Activated T-helper 2 cell treated with anti-CD3 and anti-CD28 coated beads, Interferon-gamma antibody, Interleukin-2, Interleukin-4, amounts not matched to agents 10 μg/mL and 5 μg/mL and 100 μg/mL, durations not matched to agents 14 hours and 24 hours and 36 hours (primary cell): ENCODE measurements around the gene WDR87. TPM values are rescaled to one million over a fixed set of nuclear protein-coding genes. Genes with fewer than 3 reads are reported as not detected.

Experiments used
- DNase-seq: peaks from one replicate; pipeline ENCODE4 v3.0.0; 2021; ENCODE audit warnings: low spot score
- H3K27ac Mint-ChIP-seq: one replicate; pipeline ENCODE4 v1.8.0; 2021; ENCODE audit warnings: mixed read lengths
- H3K27me3 Mint-ChIP-seq: one replicate; pipeline ENCODE4 v1.8.0; 2021; ENCODE audit warnings: low read depth, mixed read lengths
- H3K36me3 Mint-ChIP-seq: one replicate; pipeline ENCODE4 v1.8.0; 2021; ENCODE audit warnings: low read depth, mixed read lengths
- H3K4me1 Mint-ChIP-seq: one replicate; pipeline ENCODE4 v1.8.0; 2021; ENCODE audit warnings: low read depth, mixed read lengths
- H3K4me3 Mint-ChIP-seq: one replicate; pipeline ENCODE4 v1.8.0; 2021; ENCODE audit warnings: low read depth, mild to moderate bottlenecking, moderate library complexity, mixed read lengths
- H3K9me3 Mint-ChIP-seq: one replicate; pipeline ENCODE4 v1.8.0; 2021; ENCODE audit warnings: mixed read lengths
- intact Hi-C: fragments of 100-400 bp; cut with micrococcal nuclease; formaldehyde crosslinking; loops from one replicate; pipeline ENCODE4 v1.15.1; 2023
- total RNA-seq: library from RNA; stranded (reverse); gene quantifications from 2 replicates; pipeline ENCODE4 v1.2.3, GENCODE V29; 2022

Gene WDR87
- total RNA-seq, 1 donor from 2014 or later, result not detected

DNA sequence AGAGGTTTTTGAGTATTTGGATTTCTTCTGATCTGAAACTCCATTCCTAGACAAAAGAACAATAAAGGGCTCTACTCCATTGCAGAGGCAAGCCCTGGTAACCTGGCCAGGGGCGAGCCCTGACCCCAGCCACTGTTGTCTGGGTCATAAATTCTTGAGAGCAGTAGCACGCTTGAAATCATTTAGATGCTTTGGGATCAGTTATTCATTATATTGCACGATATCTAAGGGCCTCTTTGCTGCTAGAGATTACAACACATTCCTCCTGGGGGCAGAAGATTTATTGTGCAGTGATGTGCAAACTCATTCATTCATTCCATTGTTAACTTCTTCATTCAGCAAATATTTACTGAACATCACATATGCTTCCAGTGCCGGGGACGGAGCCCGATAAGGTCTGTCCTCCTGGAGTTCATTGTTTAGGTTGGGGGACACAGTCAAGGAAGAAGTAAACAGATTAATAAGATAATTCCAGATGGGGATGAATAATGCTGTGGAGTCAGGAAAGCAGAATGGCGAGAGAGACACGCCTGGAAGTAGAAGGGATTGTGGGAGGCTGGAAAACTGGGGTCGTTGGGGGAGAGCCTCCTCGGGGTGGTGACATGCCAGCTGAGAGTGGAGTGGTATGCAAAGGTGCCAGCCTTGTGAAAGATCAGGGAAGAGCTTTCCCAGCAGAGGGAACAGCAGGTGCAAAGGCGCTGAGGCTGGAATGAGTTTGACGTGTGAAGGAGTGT, 35.6 kb upstream of the WDR87 start:
- intact Hi-C loops, result no loop called here
- no peaks in the 10 kb centered on the region for H3K36me3 Mint-ChIP-seq
- H3K27ac Mint-ChIP-seq, result no peak overlapping the region
- H3K9me3 Mint-ChIP-seq, result peaks cover 4% of the 10 kb centered on the region
- no peak for DNase-seq
- H3K27me3 Mint-ChIP-seq, result no peaks in the 10 kb centered on the region
- no peak overlapping the region for H3K4me3 Mint-ChIP-seq
- no peaks in the 10 kb centered on the region for H3K4me1 Mint-ChIP-seq

DNA sequence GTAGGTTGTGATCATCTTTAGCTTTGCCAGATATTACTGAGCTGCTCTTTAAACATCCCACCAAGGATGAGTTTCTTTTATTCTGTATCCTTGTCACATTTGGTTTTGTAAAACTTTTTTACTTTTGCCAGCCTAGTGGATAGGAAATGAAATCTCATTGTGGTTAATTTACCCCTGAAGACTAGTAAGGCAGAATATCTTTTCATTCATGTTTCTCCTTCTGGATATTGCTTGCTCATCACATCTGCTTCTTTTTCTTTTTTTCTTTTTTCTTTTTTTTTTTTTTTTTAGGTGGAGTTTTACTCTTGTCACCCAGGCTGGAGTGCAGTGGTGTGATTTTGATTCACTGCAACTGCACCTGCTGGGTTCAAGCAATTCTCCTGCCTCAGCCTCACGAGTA, 32.0 kb upstream of the WDR87 start:
- H3K36me3 Mint-ChIP-seq, result no peaks in the 10 kb centered on the region
- no peak overlapping the region for H3K27ac Mint-ChIP-seq

DNA sequence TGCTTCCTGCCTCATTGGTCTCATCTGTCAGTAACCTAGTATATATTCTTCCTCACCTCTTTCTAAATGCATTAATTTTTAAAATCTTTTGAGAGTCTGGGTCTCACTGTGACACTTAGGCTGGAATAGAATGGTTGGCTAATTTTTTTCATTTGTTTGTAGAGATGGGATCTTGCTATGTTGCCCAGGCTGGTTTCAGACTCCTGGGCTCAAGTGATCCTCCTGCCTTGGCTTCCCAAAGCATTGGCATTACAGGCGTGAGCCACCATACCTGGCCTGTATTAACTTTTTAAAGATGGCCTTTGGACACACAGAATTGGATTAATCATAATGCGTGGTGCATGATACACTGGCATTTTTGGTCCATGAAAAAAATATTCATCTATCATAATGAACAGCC, 30.5 kb upstream of the WDR87 start:
- no peak for DNase-seq
- Mint-ChIP-seq H3K27me3 (no peaks in the 10 kb centered on the region), H3K4me3 (no peak overlapping the region), H3K9me3 (peaks cover 23% of the 10 kb centered on the region), H3K4me1 (no peaks in the 10 kb centered on the region), H3K27ac (no peak overlapping the region), H3K36me3 (no peaks in the 10 kb centered on the region)
- intact Hi-C loops, result no loop called here

More for the DNA sequence above, 32.0 kb upstream of the WDR87 start:
- intact Hi-C loops, result no loop called here
- no peak for DNase-seq
- Mint-ChIP-seq H3K4me3 (no peak overlapping the region), H3K27me3 (no peaks in the 10 kb centered on the region), H3K4me1 (no peaks in the 10 kb centered on the region), H3K9me3 (peaks cover 23% of the 10 kb centered on the region)

DNA sequence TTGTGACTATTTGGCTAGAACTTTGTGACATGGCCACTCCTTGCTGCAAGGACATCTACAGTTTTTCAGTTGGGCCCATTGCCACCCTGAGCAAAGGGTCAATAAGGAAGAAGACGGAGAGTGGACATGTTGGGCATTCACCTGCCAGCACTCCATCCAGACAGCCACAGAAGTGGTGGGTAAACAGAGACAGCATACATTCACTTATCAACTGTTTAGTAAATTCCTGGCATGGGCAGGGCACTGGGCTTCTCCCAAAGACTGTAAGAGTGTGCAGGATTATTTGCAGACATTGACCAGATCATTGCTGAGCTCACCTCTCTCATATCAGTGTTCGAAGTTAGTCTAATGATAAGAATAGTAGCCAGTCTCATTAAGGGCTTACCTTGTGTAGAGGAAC, 29.8 kb upstream of the WDR87 start:
- no peak for DNase-seq
- no peak overlapping the region for H3K27ac Mint-ChIP-seq
- no peak overlapping the region for H3K4me3 Mint-ChIP-seq
- H3K9me3 Mint-ChIP-seq, result peaks cover 23% of the 10 kb centered on the region
- H3K36me3 Mint-ChIP-seq, result no peaks in the 10 kb centered on the region
- H3K4me1 Mint-ChIP-seq, result no peaks in the 10 kb centered on the region
- H3K27me3 Mint-ChIP-seq, result no peaks in the 10 kb centered on the region
- intact Hi-C loops, result no loop called here

DNA sequence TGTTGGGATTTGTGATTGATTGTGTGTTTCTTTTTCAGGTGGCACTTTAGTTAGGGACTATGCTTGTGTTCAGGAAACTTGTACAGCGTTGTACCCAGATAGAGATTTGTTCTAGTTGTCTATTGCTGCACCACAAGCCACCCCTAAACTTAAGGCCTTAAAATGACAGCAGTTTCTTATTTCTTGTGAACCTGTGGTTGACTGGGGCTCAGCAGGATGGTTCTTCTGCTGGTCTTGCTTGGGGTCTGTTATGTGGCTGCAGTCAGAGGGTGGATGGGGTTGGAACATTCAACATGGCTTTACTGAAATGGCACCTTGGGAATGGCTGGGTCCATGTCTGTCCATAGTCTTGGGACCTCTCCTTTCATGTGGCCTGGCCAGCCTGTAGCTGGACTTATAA, 28.9 kb upstream of the WDR87 start:
- Mint-ChIP-seq H3K4me1 (no peaks in the 10 kb centered on the region), H3K27ac (no peak overlapping the region), H3K27me3 (no peaks in the 10 kb centered on the region), H3K9me3 (peaks cover 23% of the 10 kb centered on the region), H3K36me3 (no peaks in the 10 kb centered on the region), H3K4me3 (no peak overlapping the region)
- no peak for DNase-seq
- intact Hi-C loops, result no loop called here

DNA sequence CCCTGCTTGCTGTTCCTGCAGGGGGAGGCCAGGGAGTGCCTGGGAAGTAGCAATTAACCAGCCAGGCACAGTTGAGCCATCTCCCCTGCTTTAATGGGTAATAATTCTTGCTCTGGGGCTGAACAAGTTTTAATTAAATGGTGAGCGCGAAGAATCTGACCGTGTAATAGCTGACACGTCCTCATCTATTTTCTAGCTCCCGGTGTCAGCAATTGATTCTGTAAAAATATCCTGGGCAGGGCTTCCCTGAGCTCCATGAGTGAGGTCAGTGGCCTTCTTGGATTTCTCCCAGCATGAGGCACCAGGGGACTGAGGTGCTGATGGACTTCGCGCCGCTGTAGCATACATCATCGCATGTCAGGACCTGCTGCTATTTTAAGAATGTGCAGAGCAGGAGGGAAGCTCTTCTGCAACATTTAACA, 27.6 kb upstream of the WDR87 start:
- Mint-ChIP-seq H3K4me1 (no peaks in the 10 kb centered on the region), H3K27ac (no peak overlapping the region), H3K4me3 (no peak overlapping the region), H3K27me3 (no peaks in the 10 kb centered on the region), H3K36me3 (no peaks in the 10 kb centered on the region), H3K9me3 (peaks cover 21% of the 10 kb centered on the region)
- intact Hi-C loops, result no loop called here
- DNase-seq, result no peak

DNA sequence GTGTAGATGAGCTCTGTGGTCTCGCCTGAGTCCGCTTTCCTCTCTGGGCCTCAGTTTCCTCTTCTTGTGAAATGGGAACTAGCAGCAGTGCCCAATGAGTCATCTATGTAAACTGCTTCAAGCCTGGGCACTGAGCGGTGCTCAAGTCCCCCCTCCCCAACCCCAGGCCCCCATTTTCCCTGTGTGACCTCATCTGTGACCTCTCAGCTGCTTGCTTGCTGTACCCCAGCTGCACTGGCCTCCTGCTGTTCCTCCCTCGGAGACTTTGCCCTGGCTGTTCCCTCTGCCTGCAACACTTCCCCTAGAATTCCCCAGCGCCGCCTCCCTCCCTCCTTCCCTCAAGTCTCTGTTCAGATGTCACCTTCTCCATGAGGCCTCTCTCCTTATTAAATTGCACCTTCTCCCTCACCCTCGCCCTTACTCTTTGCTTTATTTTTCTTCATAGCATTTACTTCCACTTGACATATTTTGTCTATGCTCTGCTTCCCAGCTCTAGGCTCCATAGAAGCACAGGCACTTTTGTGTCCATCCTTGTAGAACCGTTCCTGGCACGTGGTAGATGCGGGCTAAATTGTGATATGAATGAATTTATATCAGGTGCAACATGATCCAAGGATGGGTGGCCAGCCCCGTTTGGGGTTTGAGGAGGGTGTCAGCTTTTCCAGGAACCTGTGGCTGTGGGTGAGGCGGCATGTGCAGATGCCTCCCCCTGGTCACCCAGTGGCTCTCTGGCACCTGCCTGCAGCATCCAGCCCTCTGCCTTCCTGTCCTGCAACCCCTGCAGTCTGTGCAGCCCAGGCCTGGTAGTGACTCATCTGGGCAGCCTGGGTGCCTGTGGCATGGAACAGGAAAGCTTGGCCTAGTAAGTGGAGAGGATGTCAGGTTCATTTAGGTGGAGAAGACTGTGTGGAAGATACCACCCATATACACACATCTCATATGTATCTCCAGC, 26.9 kb upstream of the WDR87 start:
- H3K27ac Mint-ChIP-seq, result no peak overlapping the region
- intact Hi-C loops, result no loop called here

DNA sequence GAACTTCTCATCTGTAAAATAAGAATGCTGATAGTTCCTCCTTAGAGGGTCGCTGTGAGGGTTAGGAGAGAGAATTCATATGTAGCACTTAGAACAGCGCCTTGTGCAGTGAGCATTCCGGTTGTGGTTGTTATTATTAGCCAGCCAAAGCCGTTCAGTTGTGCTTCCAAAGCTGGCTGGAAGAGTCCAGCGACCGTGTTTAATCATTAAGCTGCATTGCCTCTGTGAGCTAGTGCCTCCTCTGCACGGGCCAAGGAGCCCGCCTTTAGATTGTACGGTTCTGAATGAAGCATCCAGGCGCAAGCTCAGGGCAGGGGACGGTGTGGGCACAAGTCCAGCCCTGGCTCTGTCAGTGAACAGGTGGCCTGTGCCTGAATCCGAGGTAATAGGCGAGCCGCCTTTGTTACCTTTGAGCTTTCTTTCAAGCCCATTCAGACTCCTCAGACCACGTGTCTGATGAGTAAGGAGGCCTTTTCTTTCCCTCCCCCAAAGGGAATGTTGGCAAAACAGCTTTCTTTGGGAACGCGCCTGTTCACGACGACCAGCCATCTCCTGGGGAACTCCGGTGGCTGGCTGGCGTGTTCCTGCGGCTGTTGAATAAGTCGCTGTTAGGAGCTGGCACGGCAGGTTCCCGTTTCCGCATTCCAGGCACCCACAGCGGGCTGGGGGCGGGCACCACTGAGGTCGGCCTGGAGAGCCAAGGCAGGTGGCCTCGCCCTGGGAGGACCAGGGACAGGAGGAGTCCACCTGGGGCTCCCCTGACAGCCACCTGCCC, 25.7 kb upstream of the WDR87 start:
- H3K36me3 Mint-ChIP-seq, result no peaks in the 10 kb centered on the region
- intact Hi-C loops, result no loop called here
- no peak overlapping the region for H3K4me3 Mint-ChIP-seq
- DNase-seq, result no peak
- H3K27ac Mint-ChIP-seq, result no peak overlapping the region
- no peaks in the 10 kb centered on the region for H3K4me1 Mint-ChIP-seq
- H3K27me3 Mint-ChIP-seq, result no peaks in the 10 kb centered on the region
- peaks cover 19% of the 10 kb centered on the region for H3K9me3 Mint-ChIP-seq

More for the DNA sequence above, 26.9 kb upstream of the WDR87 start:
- Mint-ChIP-seq H3K4me3 (no peak overlapping the region), H3K9me3 (peaks cover 19% of the 10 kb centered on the region), H3K36me3 (no peaks in the 10 kb centered on the region), H3K27me3 (no peaks in the 10 kb centered on the region), H3K4me1 (no peaks in the 10 kb centered on the region)
- DNase-seq, result no peak

DNA sequence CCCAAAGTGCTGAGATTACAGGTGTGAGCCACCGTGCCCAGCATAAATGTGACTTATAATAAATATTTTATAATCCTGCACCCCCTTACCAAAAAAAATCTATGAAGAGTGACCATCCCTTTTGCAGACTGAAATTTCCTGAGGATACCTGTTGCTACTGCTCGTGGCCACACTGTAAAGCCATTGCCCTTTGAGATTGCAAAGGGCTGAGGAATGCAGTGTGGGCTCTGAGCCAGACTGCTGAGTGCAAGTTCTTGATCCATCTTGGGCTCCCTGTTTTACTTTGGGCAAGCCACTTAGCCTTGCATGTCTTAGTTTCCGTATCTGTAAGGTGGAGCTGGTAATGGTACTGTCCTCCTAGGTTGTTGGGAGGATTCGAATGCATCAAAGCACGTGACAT, 24.0 kb upstream of the WDR87 start:
- DNase-seq, result no peak
- H3K4me1 Mint-ChIP-seq, result no peaks in the 10 kb centered on the region
- H3K9me3 Mint-ChIP-seq, result peaks cover 9% of the 10 kb centered on the region
- intact Hi-C loops, result no loop called here
- H3K4me3 Mint-ChIP-seq, result no peak overlapping the region
- H3K27ac Mint-ChIP-seq, result no peak overlapping the region
- H3K36me3 Mint-ChIP-seq, result no peaks in the 10 kb centered on the region
- no peaks in the 10 kb centered on the region for H3K27me3 Mint-ChIP-seq

DNA sequence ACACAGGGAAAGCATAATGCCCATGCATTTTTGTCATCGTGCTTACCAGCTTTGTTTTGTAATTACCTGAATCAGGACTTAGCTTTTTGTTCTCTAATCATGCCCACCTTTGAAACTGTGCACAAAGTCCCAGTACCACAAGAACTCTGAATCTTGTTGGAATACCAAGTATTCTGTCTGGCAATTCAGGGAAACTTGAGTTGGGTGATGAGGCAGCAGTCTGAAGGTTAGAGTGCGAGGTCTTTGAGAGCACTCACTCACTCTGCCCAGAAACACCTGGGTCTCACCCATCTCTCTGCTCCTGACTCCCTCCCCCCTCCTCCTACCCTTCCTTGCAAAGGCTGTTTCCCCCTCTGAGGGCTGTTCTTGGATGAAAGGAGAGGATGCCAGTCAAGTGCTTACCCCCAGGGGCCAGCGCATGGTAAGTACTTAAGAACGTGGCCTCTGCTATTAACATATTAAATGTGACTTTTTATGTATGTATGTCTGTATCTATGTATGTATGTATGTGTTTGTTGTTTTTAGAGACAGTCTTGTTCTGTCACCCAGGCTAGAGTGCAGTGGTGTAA, 23.0 kb upstream of the WDR87 start:
- Mint-ChIP-seq H3K36me3 (no peaks in the 10 kb centered on the region), H3K27ac (no peak overlapping the region), H3K9me3 (no peaks in the 10 kb centered on the region), H3K4me3 (no peak overlapping the region), H3K27me3 (no peaks in the 10 kb centered on the region), H3K4me1 (no peaks in the 10 kb centered on the region)
- DNase-seq, result no peak
- intact Hi-C loops, result no loop called here

DNA sequence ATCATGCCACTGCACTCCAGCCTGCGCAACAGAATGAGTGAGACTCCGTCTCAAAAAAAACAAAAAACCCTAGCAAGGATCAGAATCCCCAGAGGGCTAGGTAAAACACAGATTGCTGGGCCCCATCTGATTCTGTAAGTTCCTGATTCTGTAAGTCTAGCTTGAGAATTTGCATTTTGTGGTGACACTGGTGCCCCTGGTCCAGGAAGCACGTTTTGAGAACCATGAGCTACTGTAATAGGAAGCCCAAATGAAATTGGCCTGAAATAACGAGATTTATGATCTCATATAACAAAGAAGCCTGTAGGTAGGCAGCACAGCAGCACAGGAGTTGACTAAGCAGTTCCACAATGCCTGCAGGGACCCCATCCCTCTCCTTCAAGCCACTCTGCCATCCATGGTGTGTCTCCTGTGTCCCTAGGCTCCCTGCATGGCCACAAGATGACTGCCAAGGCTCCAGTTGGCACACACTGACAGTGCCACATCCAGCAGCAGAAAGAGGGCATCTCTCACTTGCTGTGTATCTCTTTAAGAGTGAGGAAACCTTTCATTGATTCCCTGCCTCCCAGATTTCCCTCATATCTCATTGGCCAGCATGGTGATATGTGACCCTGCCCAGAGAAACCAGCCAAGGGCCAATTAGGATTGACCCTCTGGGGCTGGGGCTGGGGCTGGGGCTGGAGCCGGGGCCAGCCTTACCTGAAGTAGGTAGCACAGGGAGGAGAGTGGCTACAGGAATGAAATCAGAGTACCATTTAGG, 22.3 kb upstream of the WDR87 start:
- no peak for DNase-seq
- H3K27me3 Mint-ChIP-seq, result no peaks in the 10 kb centered on the region
- H3K4me3 Mint-ChIP-seq, result no peak overlapping the region
- H3K9me3 Mint-ChIP-seq, result no peaks in the 10 kb centered on the region
- H3K36me3 Mint-ChIP-seq, result no peaks in the 10 kb centered on the region
- intact Hi-C loops, result no loop called here
- H3K4me1 Mint-ChIP-seq, result no peaks in the 10 kb centered on the region
- H3K27ac Mint-ChIP-seq, result no peak overlapping the region

DNA sequence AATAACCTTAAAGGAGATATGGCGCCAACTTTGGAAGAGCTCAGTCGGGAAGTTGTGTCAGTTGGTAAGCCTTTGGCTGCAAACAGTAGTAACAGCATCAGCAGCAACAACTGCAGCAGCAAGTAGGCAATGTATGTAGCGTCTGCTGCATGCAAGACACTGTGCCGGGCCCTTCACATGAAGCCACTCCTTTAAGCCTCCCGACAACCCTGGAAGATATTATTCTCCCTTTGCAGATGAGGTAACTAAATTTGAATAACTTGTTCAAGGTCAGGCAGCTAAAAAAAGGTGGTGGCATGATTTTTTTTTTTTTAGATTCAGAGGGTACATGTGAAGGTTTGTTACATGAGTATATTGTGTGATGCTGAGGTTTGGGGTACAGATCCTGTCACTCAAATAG, 20.3 kb upstream of the WDR87 start:
- H3K9me3 Mint-ChIP-seq, result no peaks in the 10 kb centered on the region
- no peak overlapping the region for H3K27ac Mint-ChIP-seq
- no peak for DNase-seq
- no peak overlapping the region for H3K4me3 Mint-ChIP-seq
- H3K4me1 Mint-ChIP-seq, result no peaks in the 10 kb centered on the region
- H3K27me3 Mint-ChIP-seq, result no peaks in the 10 kb centered on the region
- intact Hi-C loops, result no loop called here
- H3K36me3 Mint-ChIP-seq, result no peaks in the 10 kb centered on the region
